Adrenal gland (tissue), 5 donors: ENCODE measurements around the gene CDK14.
"Not testable (repeated sequence)": the region's sequence is repeated elsewhere in the genome, so short reads cannot be mapped to it uniquely, and the experiment has no call there.

Experiments
- CTCF ChIP-seq, 6 experiments: fragments of 450-650 bp in 4 of 6; fragments of 200-600 bp in 2 of 6; sonication (generic) in 1 of 6; IDR thresholded peaks; 1 replicate in 5 of 6; 2 replicates in 1 of 6; pipeline versions ENCODE4 v1.5.1 to v1.8.0; 2016 to 2021; ENCODE audit warnings: antibody characterized with exemption in 6 of 6, mild to moderate bottlenecking in 2 of 6, moderate library complexity in 1 of 6
- POLR2A ChIP-seq, 2 donors: fragments of 450-650 bp; IDR thresholded peaks; one replicate each; pipeline ENCODE4 v1.6.1; 2017; ENCODE audit warnings: antibody characterized with exemption in 2 of 2, mild to moderate bottlenecking in 2 of 2, moderate library complexity in 1 of 2
- donor health status: DM: no; HTN: no; CAD: no.

- TF ChIP-seq POLR2A, CTCF (IDR thresholded peaks at IDR 0.05): not testable (repeated sequence)
Measured at GRCh38 chr7:91173265-91173664, 577.1 kb downstream of the CDK14 start.
